Keratinocyte (primary cell): ENCODE measurements around the gene GDPD2. TPM values are rescaled to one million over a fixed set of nuclear protein-coding genes. Genes with fewer than 3 reads are reported as not detected.

Source experiments
- DNase-seq: peaks from one replicate; pipeline ENCODE4 v3.0.0-alpha.2; 2011; ENCODE audit warnings: low read depth, missing footprints, low spot score
- FAIRE-seq: peaks from 2 replicates; lab custom pipeline; 2011; peaks lifted over from hg19 to GRCh38; lab: Jason Lieb, UNC
- H2AFZ ChIP-seq: 2 replicates; pipeline ENCODE4 v1.6.0; 2012; ENCODE audit warnings: low read length, control low read depth, inconsistent platforms; ENCODE audit not compliant: control insufficient read depth
- H3K27ac ChIP-seq: 2 replicates; pipeline ENCODE4 v1.5.1; 2011; ENCODE audit warnings: low read length; ENCODE audit not compliant: control insufficient read depth, insufficient read depth
- H3K27me3 ChIP-seq: 3 replicates; pipeline ENCODE4 v1.6.0; 2011; ENCODE audit warnings: low read length; ENCODE audit not compliant: control insufficient read depth, insufficient read depth; ENCODE audit errors: extremely low read depth
- H3K36me3 ChIP-seq, 2 experiments: 2 replicates in 1 of 2; 3 replicates in 1 of 2; pipeline ENCODE4 v1.5.1; 2011; ENCODE audit warnings: low read length in 2 of 2, mild to moderate bottlenecking in 1 of 2; ENCODE audit not compliant: control insufficient read depth in 2 of 2, insufficient read depth in 2 of 2; ENCODE audit errors: extremely low read depth in 1 of 2
- H3K4me1 ChIP-seq: 3 replicates; pipeline ENCODE4 v1.5.1; 2011; ENCODE audit warnings: low read length; ENCODE audit not compliant: control insufficient read depth, insufficient read depth; ENCODE audit errors: extremely low read depth
- H3K4me2 ChIP-seq: 3 replicates; pipeline ENCODE4 v1.6.0; 2011; ENCODE audit warnings: low read depth, low read length; ENCODE audit not compliant: control insufficient read depth, insufficient read depth; ENCODE audit errors: extremely low read depth
- H3K4me3 ChIP-seq, 3 experiments: fragments of 200-600 bp in 1 of 3; sonication (generic) in 1 of 3; 2 replicates in 2 of 3; 3 replicates in 1 of 3; pipeline ENCODE4 v1.5.1; 2011 to 2016; ENCODE audit warnings: low read length in 3 of 3, mild to moderate bottlenecking in 3 of 3, control low read depth in 2 of 3, inconsistent platforms in 1 of 3, low read depth in 1 of 3, mixed read lengths in 1 of 3, mixed run types in 1 of 3, moderate library complexity in 1 of 3; ENCODE audit not compliant: control insufficient read depth in 2 of 3, insufficient read depth in 2 of 3; ENCODE audit errors: extremely low read depth in 1 of 3
- H3K79me2 ChIP-seq: 2 replicates; pipeline ENCODE4 v1.6.0; 2012; ENCODE audit warnings: low read length; ENCODE audit not compliant: control insufficient read depth, insufficient read depth
- H3K9ac ChIP-seq: 3 replicates; pipeline ENCODE4 v1.6.0; 2011; ENCODE audit warnings: low read length; ENCODE audit not compliant: control insufficient read depth, insufficient read depth; ENCODE audit errors: extremely low read depth
- H3K9me1 ChIP-seq: 3 replicates; pipeline ENCODE4 v1.6.0; 2011; ENCODE audit warnings: low read length; ENCODE audit not compliant: control insufficient read depth, insufficient read depth; ENCODE audit errors: extremely low read depth
- H3K9me3 ChIP-seq: 2 replicates; pipeline ENCODE4 v1.5.1; 2012; ENCODE audit warnings: low read depth, low read length; ENCODE audit not compliant: control insufficient read depth
- H4K20me1 ChIP-seq: 3 replicates; pipeline ENCODE4 v1.6.0; 2011; ENCODE audit warnings: low read length; ENCODE audit not compliant: control insufficient read depth, insufficient read depth; ENCODE audit errors: extremely low read depth
- EZH2 ChIP-seq: IDR thresholded peaks from one replicate; pipeline ENCODE4 v1.6.1; 2012; ENCODE audit warnings: inconsistent platforms, mild to moderate bottlenecking, low read length, moderate library complexity
- dilution Hi-C: fragments of 300-500 bp; cut with MboI; formaldehyde crosslinking; loops from one replicate; pipeline ENCODE4 v1.7.0; 2020; ENCODE audit warnings: low sequenced_read_pairs; ENCODE audit not compliant: extremely low pct_ligation_motif_present
- polyA plus RNA-seq, 5 experiments: library from polyadenylated mRNA; depleted of rRNA in 3 of 5; stranded (reverse) in 3 of 5; stranded (forward) in 1 of 5; unstranded in 1 of 5; fragments of >200 nt; gene quantifications; 1 replicate in 1 of 5; 2 replicates in 3 of 5; 3 replicates in 1 of 5; pipeline versions ENCODE4 v1.2.1 to v1.2.3, GENCODE V29; 2011 to 2012; ENCODE audit warnings: missing spikeins in 2 of 5, low read depth in 1 of 5, low replicate concordance in 1 of 5
- TF ChIP-seq, protein P1 (sequence below), 3 experiments: IDR thresholded peaks in 1 of 3; conservative IDR thresholded peaks in 1 of 3; optimal IDR thresholded peaks in 1 of 3; 2 replicates in 2 of 3; 3 replicates in 1 of 3; pipeline versions ENCODE3 to v1.5.1; 2011; ENCODE audit warnings: low read length in 3 of 3, mild to moderate bottlenecking in 3 of 3, moderate library complexity in 2 of 3, control low read depth in 1 of 3, inconsistent platforms in 1 of 3; ENCODE audit not compliant: insufficient read depth in 2 of 3; ENCODE audit errors: extremely low read depth in 1 of 3

GDPD2 gene
- polyA plus RNA-seq, 1 donor (not counting 4 experiments of a cell fraction or from before 2014, with no cell fraction given): 7.2 TPM

GRCh38 chrX:70411475-70411874 lies 11.6 kb upstream of the GDPD2 start:
- H2AFZ ChIP-seq: no peak overlapping the region
- H3K9me3 ChIP-seq: no peaks in the 10 kb centered on the region
- H3K9ac ChIP-seq: no peak overlapping the region
- H3K79me2 ChIP-seq: no peaks in the 10 kb centered on the region
- H3K4me2 ChIP-seq: no peak overlapping the region
- H3K9me1 ChIP-seq: no peaks in the 10 kb centered on the region
- no peaks in the 10 kb centered on the region for H3K27me3 ChIP-seq
- dilution Hi-C loops: no loop called here
- H4K20me1 ChIP-seq: no peaks in the 10 kb centered on the region
- H3K27ac ChIP-seq: no peak overlapping the region
- DNase-seq (no peak), FAIRE-seq (no peak)
- H3K4me1 ChIP-seq: no peaks in the 10 kb centered on the region
- H3K36me3 ChIP-seq: no peaks in the 10 kb centered on the region
- no peak overlapping the region for H3K4me3 ChIP-seq
- TF ChIP-seq EZH2: no peak
- TF ChIP-seq, protein P1, sequence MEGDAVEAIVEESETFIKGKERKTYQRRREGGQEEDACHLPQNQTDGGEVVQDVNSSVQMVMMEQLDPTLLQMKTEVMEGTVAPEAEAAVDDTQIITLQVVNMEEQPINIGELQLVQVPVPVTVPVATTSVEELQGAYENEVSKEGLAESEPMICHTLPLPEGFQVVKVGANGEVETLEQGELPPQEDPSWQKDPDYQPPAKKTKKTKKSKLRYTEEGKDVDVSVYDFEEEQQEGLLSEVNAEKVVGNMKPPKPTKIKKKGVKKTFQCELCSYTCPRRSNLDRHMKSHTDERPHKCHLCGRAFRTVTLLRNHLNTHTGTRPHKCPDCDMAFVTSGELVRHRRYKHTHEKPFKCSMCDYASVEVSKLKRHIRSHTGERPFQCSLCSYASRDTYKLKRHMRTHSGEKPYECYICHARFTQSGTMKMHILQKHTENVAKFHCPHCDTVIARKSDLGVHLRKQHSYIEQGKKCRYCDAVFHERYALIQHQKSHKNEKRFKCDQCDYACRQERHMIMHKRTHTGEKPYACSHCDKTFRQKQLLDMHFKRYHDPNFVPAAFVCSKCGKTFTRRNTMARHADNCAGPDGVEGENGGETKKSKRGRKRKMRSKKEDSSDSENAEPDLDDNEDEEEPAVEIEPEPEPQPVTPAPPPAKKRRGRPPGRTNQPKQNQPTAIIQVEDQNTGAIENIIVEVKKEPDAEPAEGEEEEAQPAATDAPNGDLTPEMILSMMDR (optimal IDR thresholded peaks at IDR 0.05 in 1 of 3, IDR thresholded peaks at IDR 0.05 in 1 of 3, conservative IDR thresholded peaks at IDR 0.05 in 1 of 3; ENCODE audit: extremely low read depth in 1 of 3, insufficient read depth in 2 of 3, low read length in 3 of 3): no peak

- no peaks in the 10 kb centered on the region for H3K9me3 ChIP-seq
- no peak overlapping the region for H3K4me2 ChIP-seq
- no peaks in the 10 kb centered on the region for H3K36me3 ChIP-seq
- no peak overlapping the region for H3K27ac ChIP-seq
- H3K27me3 ChIP-seq: no peaks in the 10 kb centered on the region
- H3K4me1 ChIP-seq: peaks cover 16% of the 10 kb centered on the region
- dilution Hi-C loops: no loop called here
- DNase-seq (no peak), FAIRE-seq (no peak)
- TF ChIP-seq EZH2: no peak
- TF ChIP-seq, protein P1 (optimal IDR thresholded peaks at IDR 0.05 in 1 of 3, IDR thresholded peaks at IDR 0.05 in 1 of 3, conservative IDR thresholded peaks at IDR 0.05 in 1 of 3; ENCODE audit: extremely low read depth in 1 of 3, insufficient read depth in 2 of 3, low read length in 3 of 3): no peak
- no peaks in the 10 kb centered on the region for H3K9me1 ChIP-seq
- no peak overlapping the region for H3K9ac ChIP-seq
- H3K4me3 ChIP-seq: no peak overlapping the region
- no peaks in the 10 kb centered on the region for H3K79me2 ChIP-seq
- no peak overlapping the region for H2AFZ ChIP-seq
- H4K20me1 ChIP-seq: no peaks in the 10 kb centered on the region
These were observed 1.5 kb upstream of the GDPD2 start for GRCh38 chrX:70421618-70422017.
